OCI-LY3 (cell line): ENCODE results near the gene CYYR1.

Experiments
- CTCF ChIP-seq: fragments of 200-600, 300-600 bp; sonication (generic); IDR thresholded peaks from 2 replicates; pipeline ENCODE4 v1.5.1; 2014; ENCODE audit warnings: antibody characterized with exemption, low read length, low read depth
- EZH2phosphoT487 ChIP-seq: fragments of 200-600 bp; shearing (Covaris generic); IDR thresholded peaks from 2 replicates; pipeline ENCODE4 v1.6.1; 2018; ENCODE audit warnings: antibody characterized with exemption, mixed run types, low read depth

GRCh38 chr21:26532208-26532607, 40.9 kb downstream of the CYYR1 start:
- TF ChIP-seq CTCF (no peak), EZH2phosphoT487 (no peak)
